GM12878 (cell line): ENCODE results near the gene GALNT11. TPM values are rescaled to one million over a fixed set of nuclear protein-coding genes. Genes with fewer than 3 reads are reported as not detected.

Experiments
- BCL11A ChIP-seq: IDR thresholded peaks from 2 replicates; pipeline ENCODE4 v1.6.1; 2011; ENCODE audit warnings: low read depth, low read length
- BMI1 ChIP-seq: fragments of 450-650 bp; IDR thresholded peaks from 2 replicates; pipeline ENCODE4 v1.6.1; 2016; ENCODE audit warnings: mild to moderate bottlenecking, moderate library complexity, borderline replicate concordance
- CBX3 ChIP-seq: fragments of 200-600 bp; sonication (generic); IDR thresholded peaks from 2 replicates; pipeline ENCODE4 v1.6.1; 2016; ENCODE audit warnings: low read depth, borderline replicate concordance
- KDM1A ChIP-seq: fragments of 200-600 bp; sonication (generic); IDR thresholded peaks from 2 replicates; pipeline ENCODE4 v1.6.1; 2016; ENCODE audit warnings: borderline replicate concordance
- NFYB ChIP-seq: IDR thresholded peaks from 2 replicates; pipeline ENCODE4 v1.6.1; 2011; ENCODE audit warnings: low read depth, mild to moderate bottlenecking, low read length, improper control_type of control experiment, moderate library complexity; ENCODE audit not compliant: insufficient read depth
- NR2C2 ChIP-seq: IDR thresholded peaks from 2 replicates; pipeline ENCODE4 v1.6.1; 2011; ENCODE audit warnings: borderline replicate concordance, low read depth; ENCODE audit not compliant: control insufficient read depth, insufficient read length
- SIN3A ChIP-seq: IDR thresholded peaks from 2 replicates; pipeline ENCODE4 v1.6.1; 2012; ENCODE audit warnings: low read depth, low read length, improper control_type of control experiment
- SMARCA5 ChIP-seq: fragments of 450-650 bp; IDR thresholded peaks from 2 replicates; pipeline ENCODE4 v1.6.1; 2017; ENCODE audit warnings: mild to moderate bottlenecking
- SMC3 ChIP-seq: IDR thresholded peaks from 2 replicates; pipeline ENCODE4 v1.6.1; 2011; ENCODE audit warnings: low read length, improper control_type of control experiment, borderline replicate concordance
- SP1 ChIP-seq: IDR thresholded peaks from one replicate; pipeline ENCODE4 v1.6.1; 2011; ENCODE audit warnings: low read depth, low read length
- TARDBP ChIP-seq: IDR thresholded peaks from 2 replicates; pipeline ENCODE4 v1.6.1; 2016; ENCODE audit warnings: borderline replicate concordance
- TCF7 ChIP-seq: IDR thresholded peaks from 2 replicates; pipeline ENCODE4 v1.6.1; 2014; ENCODE audit warnings: antibody characterized with exemption, borderline replicate concordance
- YY1 ChIP-seq: IDR thresholded peaks from 2 replicates; pipeline ENCODE4 v1.6.1; 2011; ENCODE audit warnings: low read depth, mild to moderate bottlenecking, low read length
- ZNF207 ChIP-seq: fragments of 450-650 bp; IDR thresholded peaks from 2 replicates; pipeline ENCODE4 v1.6.1; 2014; ENCODE audit warnings: antibody characterized with exemption, mild to moderate bottlenecking, borderline replicate concordance
- ZNF274 ChIP-seq: IDR thresholded peaks from one replicate; pipeline ENCODE4 v1.8.0; 2011; ENCODE audit not compliant: insufficient read length, insufficient read depth
- polyA plus RNA-seq, 11 experiments: library from polyadenylated mRNA; depleted of rRNA in 4 of 11; unstranded in 6 of 11; stranded (reverse) in 5 of 11; fragments of >200 nt; fragmentation: Nextera tagmentation in 4 of 11; fragmentation: Illumina TruSeq in 1 of 11; extraction: Ambion mirVana in 4 of 11; extraction: Trizol in 1 of 11; gene quantifications; 1 replicate in 1 of 11; 2 replicates in 10 of 11; pipeline versions ENCODE4 v1.2.1 to v1.2.3, GENCODE V29; 2011 to 2016; ENCODE audit warnings: inconsistent platforms in 2 of 11, missing spikeins in 2 of 11, low read depth in 1 of 11
- total RNA-seq, 4 experiments: library from RNA; depleted of rRNA in 3 of 4; stranded (reverse); fragments of >200 nt in 3 of 4; fragmentation: Illumina TruSeq in 1 of 4; extraction: Trizol in 1 of 4; gene quantifications; 2 replicates each; pipeline versions ENCODE4 v1.2.1 to v1.2.3, GENCODE V29; 2013 to 2021
- TF ChIP-seq, protein P1 (sequence below): fragments of 450-650 bp; IDR thresholded peaks from 2 replicates; pipeline ENCODE4 v1.6.1; 2017; ENCODE audit warnings: mild to moderate bottlenecking, moderate library complexity
- TF ChIP-seq, protein P2 (sequence below): fragments of 450-650 bp; IDR thresholded peaks from 2 replicates; pipeline ENCODE4 v1.6.1; 2018; ENCODE audit warnings: borderline replicate concordance, mild to moderate bottlenecking; ENCODE audit not compliant: partially characterized antibody
- TF ChIP-seq, protein P3 (sequence below): IDR thresholded peaks from 2 replicates; pipeline ENCODE4 v1.6.1; 2012; ENCODE audit warnings: improper control_type of control experiment, low read depth, low read length; ENCODE audit not compliant: insufficient replicate concordance

Gene GALNT11
- total and polyA plus RNA-seq, 10 of the 15 experiments (the other 5 are each of a cell fraction or from before 2014, with no cell fraction given) = 2.0 to 9.5 (median 6.4) TPM

DNA sequence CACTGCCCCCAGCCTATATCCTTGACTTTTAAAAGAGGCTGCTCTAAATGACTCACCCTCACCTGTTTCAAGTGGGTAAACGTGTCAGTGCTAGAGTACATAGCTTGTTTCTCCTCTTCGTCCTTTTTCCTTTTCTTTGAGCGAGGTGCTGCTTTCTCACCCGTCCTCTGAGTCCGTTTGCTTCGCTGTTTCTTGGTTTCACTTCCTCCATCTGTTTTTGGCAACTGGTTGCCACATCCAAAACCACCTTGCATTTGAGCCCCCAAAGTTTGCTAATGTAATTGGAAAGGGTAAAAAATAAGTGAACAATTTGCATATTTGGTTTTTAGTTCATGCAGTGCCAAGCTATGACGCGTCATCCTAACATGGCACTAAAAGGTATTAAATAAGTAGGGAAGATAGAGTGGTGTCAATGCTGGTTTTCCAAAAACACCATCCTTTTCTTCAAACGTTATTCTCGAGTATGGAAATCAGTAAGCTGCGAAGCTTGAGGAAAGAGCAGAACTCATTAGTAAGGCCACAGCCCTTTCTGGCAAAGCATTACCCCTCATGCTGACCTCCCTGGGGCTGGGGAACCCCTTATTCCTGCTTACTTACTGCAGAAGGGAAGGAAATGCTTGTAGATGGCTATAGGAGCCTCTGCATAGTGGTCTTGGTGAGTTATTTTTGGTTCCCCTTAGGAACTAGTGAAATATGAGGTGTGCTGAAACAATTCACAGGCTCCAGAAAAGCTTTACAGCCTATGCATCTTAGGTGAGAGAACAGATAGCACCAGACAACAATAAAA is 133.5 kb downstream of the GALNT11 start (continued):
- TF ChIP-seq, protein P1, sequence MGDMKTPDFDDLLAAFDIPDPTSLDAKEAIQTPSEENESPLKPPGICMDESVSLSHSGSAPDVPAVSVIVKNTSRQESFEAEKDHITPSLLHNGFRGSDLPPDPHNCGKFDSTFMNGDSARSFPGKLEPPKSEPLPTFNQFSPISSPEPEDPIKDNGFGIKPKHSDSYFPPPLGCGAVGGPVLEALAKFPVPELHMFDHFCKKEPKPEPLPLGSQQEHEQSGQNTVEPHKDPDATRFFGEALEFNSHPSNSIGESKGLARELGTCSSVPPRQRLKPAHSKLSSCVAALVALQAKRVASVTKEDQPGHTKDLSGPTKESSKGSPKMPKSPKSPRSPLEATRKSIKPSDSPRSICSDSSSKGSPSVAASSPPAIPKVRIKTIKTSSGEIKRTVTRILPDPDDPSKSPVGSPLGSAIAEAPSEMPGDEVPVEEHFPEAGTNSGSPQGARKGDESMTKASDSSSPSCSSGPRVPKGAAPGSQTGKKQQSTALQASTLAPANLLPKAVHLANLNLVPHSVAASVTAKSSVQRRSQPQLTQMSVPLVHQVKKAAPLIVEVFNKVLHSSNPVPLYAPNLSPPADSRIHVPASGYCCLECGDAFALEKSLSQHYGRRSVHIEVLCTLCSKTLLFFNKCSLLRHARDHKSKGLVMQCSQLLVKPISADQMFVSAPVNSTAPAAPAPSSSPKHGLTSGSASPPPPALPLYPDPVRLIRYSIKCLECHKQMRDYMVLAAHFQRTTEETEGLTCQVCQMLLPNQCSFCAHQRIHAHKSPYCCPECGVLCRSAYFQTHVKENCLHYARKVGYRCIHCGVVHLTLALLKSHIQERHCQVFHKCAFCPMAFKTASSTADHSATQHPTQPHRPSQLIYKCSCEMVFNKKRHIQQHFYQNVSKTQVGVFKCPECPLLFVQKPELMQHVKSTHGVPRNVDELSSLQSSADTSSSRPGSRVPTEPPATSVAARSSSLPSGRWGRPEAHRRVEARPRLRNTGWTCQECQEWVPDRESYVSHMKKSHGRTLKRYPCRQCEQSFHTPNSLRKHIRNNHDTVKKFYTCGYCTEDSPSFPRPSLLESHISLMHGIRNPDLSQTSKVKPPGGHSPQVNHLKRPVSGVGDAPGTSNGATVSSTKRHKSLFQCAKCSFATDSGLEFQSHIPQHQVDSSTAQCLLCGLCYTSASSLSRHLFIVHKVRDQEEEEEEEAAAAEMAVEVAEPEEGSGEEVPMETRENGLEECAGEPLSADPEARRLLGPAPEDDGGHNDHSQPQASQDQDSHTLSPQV = no peak
- no peak for TF ChIP-seq CBX3
- TF ChIP-seq NFYB = no peak
- no peak; the same call in 1 of the 2 replicates for TF ChIP-seq ZNF207
- TF ChIP-seq SIN3A = no peak
- TF ChIP-seq TARDBP = no peak
- TF ChIP-seq YY1 = 0 out of 2 replicates have a peak, but pooled peaks have one; percentile 12
- no peak for TF ChIP-seq KDM1A
- TF ChIP-seq, protein P2, sequence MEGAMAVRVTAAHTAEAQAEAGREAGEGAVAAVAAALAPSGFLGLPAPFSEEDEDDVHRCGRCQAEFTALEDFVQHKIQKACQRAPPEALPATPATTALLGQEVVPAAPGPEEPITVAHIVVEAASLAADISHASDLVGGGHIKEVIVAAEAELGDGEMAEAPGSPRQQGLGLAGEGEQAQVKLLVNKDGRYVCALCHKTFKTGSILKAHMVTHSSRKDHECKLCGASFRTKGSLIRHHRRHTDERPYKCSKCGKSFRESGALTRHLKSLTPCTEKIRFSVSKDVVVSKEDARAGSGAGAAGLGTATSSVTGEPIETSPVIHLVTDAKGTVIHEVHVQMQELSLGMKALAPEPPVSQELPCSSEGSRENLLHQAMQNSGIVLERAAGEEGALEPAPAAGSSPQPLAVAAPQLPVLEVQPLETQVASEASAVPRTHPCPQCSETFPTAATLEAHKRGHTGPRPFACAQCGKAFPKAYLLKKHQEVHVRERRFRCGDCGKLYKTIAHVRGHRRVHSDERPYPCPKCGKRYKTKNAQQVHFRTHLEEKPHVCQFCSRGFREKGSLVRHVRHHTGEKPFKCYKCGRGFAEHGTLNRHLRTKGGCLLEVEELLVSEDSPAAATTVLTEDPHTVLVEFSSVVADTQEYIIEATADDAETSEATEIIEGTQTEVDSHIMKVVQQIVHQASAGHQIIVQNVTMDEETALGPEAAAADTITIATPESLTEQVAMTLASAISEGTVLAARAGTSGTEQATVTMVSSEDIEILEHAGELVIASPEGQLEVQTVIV = no peak
- peak; percentile 34; the same call in 1 of the 2 replicates for TF ChIP-seq SMARCA5
- TF ChIP-seq NR2C2 = no peak
- TF ChIP-seq SP1 = no peak
- TF ChIP-seq ZNF274 = no peak
- TF ChIP-seq SMC3 = no peak
- peak; percentile 91 for TF ChIP-seq BCL11A
- TF ChIP-seq, protein P3, sequence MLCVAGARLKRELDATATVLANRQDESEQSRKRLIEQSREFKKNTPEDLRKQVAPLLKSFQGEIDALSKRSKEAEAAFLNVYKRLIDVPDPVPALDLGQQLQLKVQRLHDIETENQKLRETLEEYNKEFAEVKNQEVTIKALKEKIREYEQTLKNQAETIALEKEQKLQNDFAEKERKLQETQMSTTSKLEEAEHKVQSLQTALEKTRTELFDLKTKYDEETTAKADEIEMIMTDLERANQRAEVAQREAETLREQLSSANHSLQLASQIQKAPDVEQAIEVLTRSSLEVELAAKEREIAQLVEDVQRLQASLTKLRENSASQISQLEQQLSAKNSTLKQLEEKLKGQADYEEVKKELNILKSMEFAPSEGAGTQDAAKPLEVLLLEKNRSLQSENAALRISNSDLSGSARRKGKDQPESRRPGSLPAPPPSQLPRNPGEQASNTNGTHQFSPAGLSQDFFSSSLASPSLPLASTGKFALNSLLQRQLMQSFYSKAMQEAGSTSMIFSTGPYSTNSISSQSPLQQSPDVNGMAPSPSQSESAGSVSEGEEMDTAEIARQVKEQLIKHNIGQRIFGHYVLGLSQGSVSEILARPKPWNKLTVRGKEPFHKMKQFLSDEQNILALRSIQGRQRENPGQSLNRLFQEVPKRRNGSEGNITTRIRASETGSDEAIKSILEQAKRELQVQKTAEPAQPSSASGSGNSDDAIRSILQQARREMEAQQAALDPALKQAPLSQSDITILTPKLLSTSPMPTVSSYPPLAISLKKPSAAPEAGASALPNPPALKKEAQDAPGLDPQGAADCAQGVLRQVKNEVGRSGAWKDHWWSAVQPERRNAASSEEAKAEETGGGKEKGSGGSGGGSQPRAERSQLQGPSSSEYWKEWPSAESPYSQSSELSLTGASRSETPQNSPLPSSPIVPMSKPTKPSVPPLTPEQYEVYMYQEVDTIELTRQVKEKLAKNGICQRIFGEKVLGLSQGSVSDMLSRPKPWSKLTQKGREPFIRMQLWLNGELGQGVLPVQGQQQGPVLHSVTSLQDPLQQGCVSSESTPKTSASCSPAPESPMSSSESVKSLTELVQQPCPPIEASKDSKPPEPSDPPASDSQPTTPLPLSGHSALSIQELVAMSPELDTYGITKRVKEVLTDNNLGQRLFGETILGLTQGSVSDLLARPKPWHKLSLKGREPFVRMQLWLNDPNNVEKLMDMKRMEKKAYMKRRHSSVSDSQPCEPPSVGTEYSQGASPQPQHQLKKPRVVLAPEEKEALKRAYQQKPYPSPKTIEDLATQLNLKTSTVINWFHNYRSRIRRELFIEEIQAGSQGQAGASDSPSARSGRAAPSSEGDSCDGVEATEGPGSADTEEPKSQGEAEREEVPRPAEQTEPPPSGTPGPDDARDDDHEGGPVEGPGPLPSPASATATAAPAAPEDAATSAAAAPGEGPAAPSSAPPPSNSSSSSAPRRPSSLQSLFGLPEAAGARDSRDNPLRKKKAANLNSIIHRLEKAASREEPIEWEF = peak; percentile 48
- peak; percentile 85 for TF ChIP-seq BMI1
- peak; percentile 21; the same call in 1 of the 2 replicates for TF ChIP-seq TCF7
